Measurements from ENCODE around the gene TBCK.
"Not testable (repeated sequence)": the region's sequence is repeated elsewhere in the genome, so short reads cannot be mapped to it uniquely, and the experiment has no call there.

The TBCK gene

GRCh38 chr4:106321168-106321567 lies 5.2 kb upstream of the TBCK start:
- DNase-seq, result not testable (repeated sequence)

- no peak for DNase-seq
Measured at GRCh38 chr4:106320235-106320634, 4.2 kb upstream of the TBCK start.

GRCh38 chr4:106318511-106318910 lies 2.5 kb upstream of the TBCK start:
- DNase-seq, result no peak

GRCh38 chr4:106317815-106318214 lies 1.8 kb upstream of the TBCK start:
- DNase-seq, result no peak

GRCh38 chr4:106316773-106317409 lies 882 bp upstream of the TBCK start:
- no peak for DNase-seq

- DNase-seq, result no peak
Measured at GRCh38 chr4:106315476-106315967, 487 bp downstream of the TBCK start.

GRCh38 chr4:106314960-106315359 lies 1.0 kb downstream of the TBCK start:
- no peak for DNase-seq

- no peak for DNase-seq
Measured at GRCh38 chr4:106312997-106313522, 2.9 kb downstream of the TBCK start.

GRCh38 chr4:106312377-106312776 lies 3.6 kb downstream of the TBCK start:
- DNase-seq, result no peak

- DNase-seq, result no peak
Measured at GRCh38 chr4:106306561-106306960, 9.4 kb downstream of the TBCK start.

GRCh38 chr4:106305435-106306055 lies 10.5 kb downstream of the TBCK start:
- DNase-seq, result no peak

- DNase-seq, result no peak
Measured at GRCh38 chr4:106304632-106305031, 11.4 kb downstream of the TBCK start.

GRCh38 chr4:106303548-106304281 lies 12.3 kb downstream of the TBCK start:
- no peak for DNase-seq

GRCh38 chr4:106302062-106302438 lies 14.0 kb downstream of the TBCK start:
- DNase-seq, result no peak

- no peak for DNase-seq
Measured at GRCh38 chr4:106301393-106302061, 14.5 kb downstream of the TBCK start.

- no peak for DNase-seq
Measured at GRCh38 chr4:106299977-106300376, 16.0 kb downstream of the TBCK start.

GRCh38 chr4:106297245-106298035 lies 18.6 kb downstream of the TBCK start:
- DNase-seq, result no peak

GRCh38 chr4:106294062-106294461 lies 21.9 kb downstream of the TBCK start:
- DNase-seq, result no peak

- no peak for DNase-seq
Measured at GRCh38 chr4:106291678-106292077, 24.3 kb downstream of the TBCK start.

GRCh38 chr4:106289737-106290136 lies 26.3 kb downstream of the TBCK start:
- DNase-seq, result no peak

GRCh38 chr4:106287353-106287969 lies 28.5 kb downstream of the TBCK start:
- peak; percentile 7 for DNase-seq

GRCh38 chr4:106286611-106287010 lies 29.4 kb downstream of the TBCK start:
- DNase-seq, result no peak

Measured in NK-92 treated with Interleukin-12 subunit alpha and Interleukin-12 subunit beta, amount 100 ng/mL, for 24 hours (cell line).